Measurements from ENCODE around the gene TRRAP. TPM values are rescaled to one million over a fixed set of nuclear protein-coding genes. Genes with fewer than 3 reads are reported as not detected.

The TRRAP gene
- total RNA-seq, 1 experiment from 2014 or later: 55.8 TPM

DNA sequence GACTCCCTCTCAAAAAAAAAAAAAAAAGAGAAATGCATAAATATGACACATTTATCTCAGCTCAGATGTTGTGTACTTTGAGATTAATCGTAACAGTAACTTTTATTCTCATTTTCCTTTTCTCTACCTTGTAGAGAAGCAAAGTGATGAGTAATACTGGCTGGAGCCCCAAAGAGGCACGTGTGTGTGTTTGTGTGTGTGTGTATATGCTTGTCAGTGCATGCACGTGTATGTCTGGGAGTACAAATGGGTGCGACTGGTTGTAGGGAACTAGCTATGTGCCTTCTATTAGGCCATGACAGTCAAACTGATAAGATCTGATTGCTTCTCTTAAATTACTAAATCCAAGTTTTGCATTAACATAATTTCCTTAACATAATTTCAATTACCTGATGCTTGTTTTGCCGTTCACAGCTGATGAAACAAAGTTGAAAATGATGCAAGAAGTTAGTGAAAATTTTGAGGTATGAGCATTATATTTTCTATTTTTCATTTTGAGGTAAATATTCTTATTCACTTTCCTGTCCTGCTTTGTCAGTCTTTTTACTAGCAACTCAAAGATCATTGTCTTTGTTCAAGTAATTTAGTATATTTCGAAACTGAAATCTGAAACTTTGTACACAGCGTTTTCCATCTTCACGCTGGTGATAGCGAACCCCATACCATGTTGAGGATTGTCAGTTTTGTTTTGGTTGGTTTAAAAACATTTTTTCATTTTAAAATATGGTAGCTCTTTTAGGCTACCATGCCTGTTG is 3.4 kb downstream of the TRRAP start:
- no peaks in the 10 kb centered on the region; the same call in 1 of the 2 replicates for H3F3A ChIP-seq (ENCODE audit: insufficient read depth, low read depth)
- no peaks in the 10 kb centered on the region for H3K9me3 ChIP-seq (ENCODE audit: insufficient read depth, low read depth)
- no peaks in the 10 kb centered on the region for H3K9me2 ChIP-seq (ENCODE audit: insufficient read depth)
- peaks cover 20% of the 10 kb centered on the region for H3K36me3 ChIP-seq (ENCODE audit: low read depth)
- ChIA-PET CTCF (interaction anchor here (0.7 kb wide), 1 partner anchor 587 kb away, joined by 3 read pairs; no protein-coding TSS in a partner anchor), POLR2A (ENCODE audit: unreplicated experiment) (interaction anchor here (0.6 kb wide), 1 partner anchor 461 kb away, joined by 18 read pairs; no protein-coding TSS in a partner anchor)
- TF ChIP-seq EZH2 (IDR thresholded peaks at IDR 0.05; ENCODE audit: low read depth) (no peak), CTCF (conservative IDR thresholded peaks at IDR 0.05) (no peak)
- intact Hi-C loops (cut with micrococcal nuclease; ENCODE audit: unreplicated experiment): loop anchor here (10.0 kb wide), 1 partner anchor 63 kb away; no protein-coding TSS in a partner anchor
- no peak overlapping the region for H3K27ac ChIP-seq
- H3K4me1 ChIP-seq (replicated peaks; ENCODE audit: insufficient read depth): peaks cover 13% of the 10 kb centered on the region; the same call in 1 of the 2 replicates
- BruUV-seq (replicated peaks): no TSS peak
- no peaks in the 10 kb centered on the region for H3K27me3 ChIP-seq (ENCODE audit: insufficient read depth, low read depth)
- H3K79me2 ChIP-seq (ENCODE audit: low read depth): peaks cover 26% of the 10 kb centered on the region
- DNase-seq: no peak
- no peak overlapping the region for H3K4me3 ChIP-seq
- no peak overlapping the region for H2AFZ ChIP-seq
- no peak overlapping the region for H3K4me2 ChIP-seq
- H4K20me1 ChIP-seq (ENCODE audit: insufficient read depth): peaks cover 30% of the 10 kb centered on the region

DNA sequence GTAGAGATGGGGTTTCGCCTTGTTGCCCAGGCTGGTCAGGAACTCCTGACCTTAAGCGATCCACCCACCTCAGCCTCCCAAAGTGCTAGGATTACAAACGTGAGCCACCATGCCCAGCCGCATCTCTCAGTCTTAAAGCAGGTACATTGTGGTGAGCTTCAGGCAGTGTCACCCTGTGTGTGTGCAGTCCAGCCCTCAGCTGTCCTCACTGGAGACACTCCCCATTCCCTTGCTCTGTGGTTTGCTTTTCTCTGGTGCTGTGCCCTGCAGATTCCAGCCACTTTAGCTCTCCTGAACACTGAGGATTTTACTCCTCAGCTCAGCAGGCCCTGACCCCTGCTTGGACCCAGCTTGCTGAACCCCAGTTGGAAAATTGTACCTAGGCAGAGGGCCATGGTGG is 6.1 kb downstream of the TRRAP start:
- TF ChIP-seq CTCF (conservative IDR thresholded peaks at IDR 0.05) (no peak), EZH2 (IDR thresholded peaks at IDR 0.05; ENCODE audit: low read depth) (no peak)
- Histone ChIP-seq H3F3A (ENCODE audit: insufficient read depth, low read depth) (no peaks in the 10 kb centered on the region; the same call in 1 of the 2 replicates), H3K4me2 (no peak overlapping the region), H3K4me3 (no peak overlapping the region), H3K4me1 (replicated peaks; ENCODE audit: insufficient read depth) (peaks cover 9% of the 10 kb centered on the region; the same call in 1 of the 2 replicates), H3K36me3 (ENCODE audit: low read depth) (peaks cover 20% of the 10 kb centered on the region), H4K20me1 (ENCODE audit: insufficient read depth) (peaks cover 29% of the 10 kb centered on the region), H3K27me3 (ENCODE audit: insufficient read depth, low read depth) (no peaks in the 10 kb centered on the region), H3K27ac (no peak overlapping the region), H3K9me3 (ENCODE audit: insufficient read depth, low read depth) (no peaks in the 10 kb centered on the region), H2AFZ (no peak overlapping the region), H3K9me2 (ENCODE audit: insufficient read depth) (no peaks in the 10 kb centered on the region), H3K79me2 (ENCODE audit: low read depth) (peaks cover 20% of the 10 kb centered on the region)
- no TSS peak for BruUV-seq (replicated peaks)
- intact Hi-C loops (cut with micrococcal nuclease; ENCODE audit: unreplicated experiment): loop anchor here (10.0 kb wide), 1 partner anchor 60 kb away; no protein-coding TSS in a partner anchor
- CTCF ChIA-PET: no interaction called here
- no peak for DNase-seq
- POLR2A ChIA-PET (ENCODE audit: unreplicated experiment): interaction anchor here (0.6 to 0.7 kb wide), 2 partner anchors 12 to 774 kb away, joined by 6 to 8 read pairs; no protein-coding TSS in a partner anchor

DNA sequence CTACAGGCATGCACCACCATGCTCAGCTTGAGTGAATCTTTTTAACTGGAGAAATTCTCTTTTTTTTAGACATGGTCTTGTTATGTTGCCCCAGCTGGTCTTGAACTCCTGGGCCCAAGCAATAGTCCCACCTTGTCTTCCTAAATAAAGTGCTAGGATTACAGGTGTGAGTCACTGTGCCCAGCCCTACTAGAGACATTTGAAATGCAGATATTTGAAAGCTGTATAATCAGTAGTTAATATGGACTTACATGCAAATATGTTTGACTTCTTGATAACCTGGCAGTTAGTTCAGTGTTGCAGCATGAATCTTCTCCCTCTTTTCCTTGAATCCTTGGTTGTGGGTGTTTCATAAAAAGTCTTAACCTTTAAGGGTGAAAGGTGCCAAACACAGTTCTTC is 8.7 kb downstream of the TRRAP start:
- Histone ChIP-seq H3K9me3 (ENCODE audit: insufficient read depth, low read depth) (no peaks in the 10 kb centered on the region), H3K4me3 (no peak overlapping the region), H3K9me2 (ENCODE audit: insufficient read depth) (no peaks in the 10 kb centered on the region), H3K4me2 (no peak overlapping the region), H3F3A (ENCODE audit: insufficient read depth, low read depth) (no peaks in the 10 kb centered on the region; the same call in 1 of the 2 replicates), H3K79me2 (ENCODE audit: low read depth) (no peaks in the 10 kb centered on the region), H2AFZ (no peak overlapping the region), H3K27me3 (ENCODE audit: insufficient read depth, low read depth) (no peaks in the 10 kb centered on the region), H4K20me1 (ENCODE audit: insufficient read depth) (peaks cover 15% of the 10 kb centered on the region), H3K36me3 (ENCODE audit: low read depth) (peaks cover 24% of the 10 kb centered on the region), H3K4me1 (replicated peaks; ENCODE audit: insufficient read depth) (no peaks in the 10 kb centered on the region), H3K27ac (no peak overlapping the region)
- ChIA-PET POLR2A (ENCODE audit: unreplicated experiment) (no interaction called here), CTCF (no interaction called here)
- intact Hi-C loops (cut with micrococcal nuclease; ENCODE audit: unreplicated experiment): loop anchor here (10.0 kb wide), 1 partner anchor 58 kb away; no protein-coding TSS in a partner anchor
- no TSS peak for BruUV-seq (replicated peaks)
- no peak for DNase-seq
- TF ChIP-seq EZH2 (IDR thresholded peaks at IDR 0.05; ENCODE audit: low read depth): no peak
- TF ChIP-seq CTCF (conservative IDR thresholded peaks at IDR 0.05): no peak
